Suprapubic skin (tissue), 4 donors: Measurements from ENCODE around the gene PHYKPL.

Experiments used
- POLR2A ChIP-seq, 2 donors: fragments of 450-650 bp; IDR thresholded peaks; one replicate each; pipeline ENCODE4 v1.6.1; 2017; ENCODE audit warnings: antibody characterized with exemption in 2 of 2, mild to moderate bottlenecking in 2 of 2, moderate library complexity in 2 of 2
- POLR2AphosphoS5 ChIP-seq, 3 donors: sonication (generic); formaldehyde crosslinking; IDR thresholded peaks; one replicate each; pipeline ENCODE4 v1.6.1; 2017; ENCODE audit warnings: antibody characterized with exemption in 3 of 3
- TF ChIP-seq, protein P1 (sequence below), 2 donors: fragments of 200-600 bp in 1 of 2; fragments of 450-650 bp in 1 of 2; sonication (generic) in 1 of 2; IDR thresholded peaks; one replicate each; pipeline ENCODE4 v1.5.1; 2016 to 2019; ENCODE audit warnings: antibody characterized with exemption in 2 of 2, mild to moderate bottlenecking in 1 of 2, moderate library complexity in 1 of 2

DNA sequence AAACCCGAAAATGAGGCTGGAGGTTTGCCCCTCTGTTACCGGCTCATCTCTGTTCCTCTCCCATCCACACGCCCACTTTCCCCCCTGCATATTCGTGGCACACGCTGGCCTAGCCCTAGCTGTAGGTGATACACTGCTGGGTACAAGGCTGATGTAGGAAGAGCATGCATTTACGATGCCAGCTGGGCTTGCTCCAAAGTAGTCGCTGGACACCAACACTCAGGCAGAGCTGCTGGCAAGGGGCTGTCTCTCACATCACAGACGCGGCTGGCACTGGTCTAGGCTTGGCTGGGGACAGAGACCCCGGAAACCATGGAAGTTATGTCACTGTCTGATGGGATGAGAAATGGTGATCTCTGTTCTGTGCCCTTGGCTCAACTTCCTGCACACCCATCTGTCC is 9.8 kb upstream of the PHYKPL start:
- TF ChIP-seq, protein P1, sequence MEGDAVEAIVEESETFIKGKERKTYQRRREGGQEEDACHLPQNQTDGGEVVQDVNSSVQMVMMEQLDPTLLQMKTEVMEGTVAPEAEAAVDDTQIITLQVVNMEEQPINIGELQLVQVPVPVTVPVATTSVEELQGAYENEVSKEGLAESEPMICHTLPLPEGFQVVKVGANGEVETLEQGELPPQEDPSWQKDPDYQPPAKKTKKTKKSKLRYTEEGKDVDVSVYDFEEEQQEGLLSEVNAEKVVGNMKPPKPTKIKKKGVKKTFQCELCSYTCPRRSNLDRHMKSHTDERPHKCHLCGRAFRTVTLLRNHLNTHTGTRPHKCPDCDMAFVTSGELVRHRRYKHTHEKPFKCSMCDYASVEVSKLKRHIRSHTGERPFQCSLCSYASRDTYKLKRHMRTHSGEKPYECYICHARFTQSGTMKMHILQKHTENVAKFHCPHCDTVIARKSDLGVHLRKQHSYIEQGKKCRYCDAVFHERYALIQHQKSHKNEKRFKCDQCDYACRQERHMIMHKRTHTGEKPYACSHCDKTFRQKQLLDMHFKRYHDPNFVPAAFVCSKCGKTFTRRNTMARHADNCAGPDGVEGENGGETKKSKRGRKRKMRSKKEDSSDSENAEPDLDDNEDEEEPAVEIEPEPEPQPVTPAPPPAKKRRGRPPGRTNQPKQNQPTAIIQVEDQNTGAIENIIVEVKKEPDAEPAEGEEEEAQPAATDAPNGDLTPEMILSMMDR (IDR thresholded peaks at IDR 0.05) = no peak
- TF ChIP-seq POLR2AphosphoS5 (IDR thresholded peaks at IDR 0.05) = no peak
- no peak for TF ChIP-seq POLR2A (IDR thresholded peaks at IDR 0.05)
